Measurements from ENCODE around the gene PEX11B.

PEX11B gene

DNA sequence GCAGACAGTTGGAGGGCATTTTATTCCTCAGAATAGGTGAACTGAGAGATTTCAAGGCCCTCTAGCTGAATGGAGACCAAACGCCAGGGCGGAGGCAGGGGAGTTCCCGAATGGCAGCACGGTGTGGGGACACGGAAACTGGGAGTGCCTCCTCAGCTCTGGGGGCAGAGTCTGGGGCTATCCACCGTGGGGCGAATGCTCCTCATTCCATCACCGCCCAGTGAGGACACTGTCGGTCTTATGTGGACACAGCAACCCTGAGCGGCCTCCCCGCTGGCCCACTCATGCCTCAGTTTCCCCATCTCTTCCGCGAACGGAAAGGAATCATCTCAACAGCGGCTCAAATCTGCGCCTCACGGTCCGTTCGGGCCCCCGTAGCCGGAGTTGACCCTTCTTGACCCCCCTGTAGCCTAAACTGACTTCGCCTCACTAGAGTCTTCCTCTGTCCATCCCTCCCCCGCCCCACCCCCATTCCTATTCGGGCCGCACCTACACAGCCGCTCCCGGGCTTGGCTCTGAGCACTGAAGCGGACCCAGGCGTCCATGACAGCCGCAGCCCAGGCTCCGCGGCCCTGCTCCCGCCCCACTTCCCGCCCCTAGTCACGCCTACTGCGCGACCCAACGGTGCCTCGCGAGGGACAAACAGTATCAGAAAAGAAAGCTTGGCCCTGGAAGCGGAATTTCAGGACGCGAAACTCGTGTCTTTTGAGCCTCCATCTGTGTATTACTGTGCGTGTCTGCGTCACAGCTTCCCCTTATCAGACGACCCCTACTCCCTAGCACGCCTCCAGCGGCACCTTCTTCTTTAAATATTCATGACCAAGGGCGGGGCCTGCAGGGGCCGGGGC, at the start of gene PEX11B:
Gene PEX11B, minus strand, starts transcription at position 574 of the 848 bp plus-strand sequence. Its CDS starts 29 bp downstream, at position 545.
- peak; percentile 92 for DNase-seq

- no peak for DNase-seq
Observed at GRCh38 chr1:145967288-145967687, 48.8 kb upstream of the PEX11B start.

- no peak for DNase-seq
Observed at GRCh38 chr1:145965119-145965744, 46.7 kb upstream of the PEX11B start.

DNA sequence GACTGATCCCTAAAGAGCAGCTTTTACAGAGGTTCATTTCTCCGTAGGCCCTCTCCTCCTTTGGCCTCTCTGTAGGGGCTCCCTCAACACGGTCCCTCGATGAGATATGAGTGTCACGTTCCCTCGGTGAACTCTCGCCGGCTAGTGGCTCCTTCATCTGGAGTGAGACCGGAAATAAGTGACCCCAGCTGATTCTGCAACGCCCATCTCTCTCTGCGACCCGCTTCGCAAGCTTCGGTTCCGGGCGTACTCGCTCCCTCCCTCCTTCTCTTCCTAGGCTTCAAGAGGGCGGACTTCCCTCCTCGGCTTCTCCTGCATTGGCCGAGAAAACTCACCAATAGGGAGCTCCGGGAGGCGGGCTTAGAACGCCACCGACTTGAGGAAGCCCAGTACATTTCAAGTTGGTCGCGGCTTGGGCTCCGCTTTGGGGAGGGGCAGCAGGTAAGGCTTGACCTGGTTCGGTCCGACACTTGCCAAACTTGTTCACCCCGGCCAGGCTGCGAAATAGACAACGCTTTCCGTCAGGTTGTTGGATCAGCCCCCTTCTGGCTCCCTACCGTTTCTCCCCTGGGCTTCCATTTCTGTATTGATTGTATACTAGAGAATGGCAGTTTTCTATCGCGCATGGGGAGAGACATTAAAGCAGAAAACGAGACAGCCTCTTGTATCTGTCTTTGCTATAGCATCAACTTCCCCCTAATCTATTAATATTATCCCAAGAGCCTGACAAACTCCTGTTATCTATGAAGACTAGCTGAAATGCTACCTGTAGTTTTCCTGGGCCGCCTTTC, 46.0 kb upstream of the PEX11B start, which contains the start of the genes ANKRD34A and POLR3GL:
Gene ANKRD34A, minus strand, starts transcription at position 248 of the 791 bp plus-strand sequence. CDS start 2,816 bp downstream, outside the sequence.
Gene POLR3GL, plus strand, starts transcription at position 363 of the 791 bp plus-strand sequence. CDS start 10,176 bp downstream, outside the sequence.
- peak; percentile 88 for DNase-seq

DNA sequence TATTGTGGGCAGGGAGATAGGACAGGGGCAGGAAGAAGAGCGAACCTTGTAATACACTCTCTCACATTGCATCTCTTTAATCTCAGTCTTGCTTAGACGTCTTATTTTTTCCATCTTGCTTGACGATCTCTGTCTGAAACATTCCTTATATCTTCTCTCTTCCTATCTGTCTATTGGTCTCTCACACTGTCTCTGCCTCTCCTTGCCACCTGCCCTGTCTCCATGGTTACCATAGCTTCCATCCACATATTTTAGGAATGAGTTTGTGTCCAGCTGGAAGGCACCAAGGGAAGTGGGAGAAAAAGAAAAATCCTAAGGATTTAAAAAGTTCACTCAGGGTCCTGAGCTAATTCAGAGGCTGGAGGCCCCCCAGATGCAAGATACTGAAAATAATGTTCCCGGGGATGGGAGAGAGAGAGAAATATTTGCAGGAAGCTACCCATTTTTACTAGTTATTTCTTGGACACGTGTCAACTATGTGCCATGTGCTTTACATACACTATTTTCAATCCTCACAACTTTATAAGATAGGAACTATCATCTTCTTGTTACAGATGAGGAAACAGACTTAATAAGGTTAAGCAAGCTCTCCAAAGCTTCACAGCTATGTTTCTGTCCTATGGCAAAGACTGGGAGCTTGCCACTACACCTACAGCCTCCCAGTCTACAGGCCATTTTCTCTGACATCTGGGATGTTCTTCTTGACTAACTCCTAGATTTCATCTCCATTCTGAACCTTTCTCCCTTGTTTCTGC, 44.9 kb upstream of the PEX11B start:
- DNase-seq = no peak

DNA sequence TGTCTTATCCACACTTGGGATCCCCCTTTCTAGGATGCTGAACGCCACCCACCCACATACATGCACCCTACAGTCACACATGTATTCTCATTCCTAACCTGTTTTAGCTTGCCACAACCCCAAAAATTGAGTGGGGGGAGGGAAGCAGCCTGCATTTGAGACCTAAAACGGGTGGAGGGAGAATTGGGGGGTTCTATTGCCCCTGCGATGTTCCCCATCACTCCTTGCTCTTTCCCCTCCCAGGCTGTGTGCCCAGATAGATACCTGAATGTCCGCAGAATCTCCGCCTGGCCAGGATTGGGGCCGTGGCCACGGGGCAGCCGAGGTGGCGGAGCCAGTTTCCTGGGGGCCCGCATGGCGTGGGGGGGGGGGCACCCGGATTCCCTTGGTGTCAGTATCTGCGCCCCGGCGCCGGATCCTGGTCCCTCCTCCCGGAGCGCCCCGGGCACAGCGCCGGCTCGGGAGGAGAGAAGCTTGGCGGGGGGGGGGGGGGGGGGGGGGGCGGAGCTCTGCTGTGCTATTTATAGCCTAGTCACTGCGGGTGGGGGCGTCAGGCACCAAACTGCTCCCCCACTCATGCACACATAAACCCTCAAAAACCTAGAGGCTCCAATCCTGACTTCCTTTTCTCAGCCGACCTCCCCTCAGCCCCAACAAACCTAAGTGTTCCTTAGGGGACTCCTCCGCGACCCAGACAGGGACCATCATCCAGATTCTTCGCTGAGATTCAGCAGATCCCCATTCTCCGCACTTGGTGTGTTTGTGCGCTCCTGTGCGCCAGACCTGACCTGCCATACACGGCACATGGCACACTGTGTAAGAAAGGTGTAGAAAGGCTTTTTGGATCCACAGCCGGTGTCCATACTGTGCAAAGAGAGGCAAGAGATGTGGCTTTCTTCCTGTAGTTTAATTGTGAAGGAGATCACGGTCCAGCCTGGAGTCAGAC, 43.9 kb upstream of the PEX11B start:
- DNase-seq = peak; percentile 13

GRCh38 chr1:145961425-145962156, 43.1 kb upstream of the PEX11B start:
- DNase-seq = peak; percentile 43

DNA sequence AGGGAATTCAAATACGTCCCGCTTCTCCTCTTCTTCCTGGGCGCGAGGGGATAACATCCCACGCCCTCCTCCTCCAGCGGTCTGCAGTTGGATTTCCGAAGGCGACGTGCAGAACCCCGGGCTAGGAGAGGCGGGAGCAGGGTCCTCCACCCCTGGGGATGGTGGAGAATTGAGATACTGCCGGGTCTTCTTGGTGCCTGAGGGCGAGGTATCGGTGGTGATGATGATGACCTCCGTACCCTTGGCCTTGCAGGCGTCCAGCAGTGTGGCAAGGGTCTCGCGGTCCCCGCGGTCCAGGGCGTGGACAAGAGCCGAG, 42.5 kb upstream of the PEX11B start:
- DNase-seq = no peak

GRCh38 chr1:145960468-145961108, 42.1 kb upstream of the PEX11B start:
- peak; percentile 25 for DNase-seq

DNA sequence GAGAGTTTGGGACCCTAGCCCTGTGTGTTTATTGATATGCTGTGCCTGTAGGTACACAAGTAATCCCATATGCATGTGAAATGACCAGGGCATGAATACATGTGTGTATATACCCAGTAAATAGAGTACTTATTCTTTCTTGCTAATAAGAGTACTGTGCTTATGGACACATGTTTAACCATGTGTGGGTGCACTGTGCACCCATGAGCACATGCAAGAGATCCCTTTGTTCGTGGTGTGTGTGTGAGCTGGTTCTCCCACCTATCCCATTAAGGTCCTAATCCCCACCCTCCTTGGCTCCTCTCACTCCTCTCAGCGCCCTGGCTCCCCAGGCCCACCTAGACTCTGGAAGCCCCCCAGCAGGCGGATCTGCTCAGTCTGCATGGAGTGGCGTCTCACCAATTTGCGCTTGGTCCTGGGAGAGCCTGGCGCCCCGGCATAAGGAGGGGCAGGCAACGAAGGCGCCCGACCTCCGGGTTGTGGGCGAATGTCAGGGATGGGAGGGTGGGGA, 41.5 kb upstream of the PEX11B start:
- no peak for DNase-seq

GRCh38 chr1:145959333-145959732, 40.8 kb upstream of the PEX11B start:
- no peak for DNase-seq

- DNase-seq = no peak
Observed at GRCh38 chr1:145958734-145959133, 40.2 kb upstream of the PEX11B start.

- DNase-seq = peak; percentile 95
Observed at GRCh38 chr1:145957443-145958319, 39.2 kb upstream of the PEX11B start, which contains the start of gene LIX1L. TSS of gene LIX1L (minus strand) at chr1:145958017. CDS start at chr1:145957927, 90 bp downstream.

GRCh38 chr1:145956781-145957442, 38.4 kb upstream of the PEX11B start:
- DNase-seq = no peak

DNA sequence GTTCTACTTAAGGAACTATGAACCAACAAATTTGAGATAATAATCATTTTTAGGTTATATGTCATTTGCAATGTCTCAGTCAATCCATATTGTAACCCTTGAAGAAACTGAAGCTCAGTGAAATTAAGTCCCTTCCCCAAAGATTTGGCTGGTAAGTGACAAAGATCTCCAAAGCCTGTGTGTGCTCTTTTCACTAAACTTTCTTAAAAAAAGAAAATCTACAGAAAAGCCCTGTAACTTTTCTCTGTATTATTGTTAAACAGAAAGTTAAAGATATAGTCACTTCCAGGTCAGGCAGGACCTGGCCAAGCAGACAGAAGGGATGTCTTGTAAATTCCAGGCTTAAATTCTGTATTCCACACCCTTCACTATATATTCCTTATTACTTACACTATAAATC, 37.8 kb upstream of the PEX11B start:
- no peak for DNase-seq

- no peak for DNase-seq
Observed at GRCh38 chr1:145955436-145955835, 36.9 kb upstream of the PEX11B start.

DNA sequence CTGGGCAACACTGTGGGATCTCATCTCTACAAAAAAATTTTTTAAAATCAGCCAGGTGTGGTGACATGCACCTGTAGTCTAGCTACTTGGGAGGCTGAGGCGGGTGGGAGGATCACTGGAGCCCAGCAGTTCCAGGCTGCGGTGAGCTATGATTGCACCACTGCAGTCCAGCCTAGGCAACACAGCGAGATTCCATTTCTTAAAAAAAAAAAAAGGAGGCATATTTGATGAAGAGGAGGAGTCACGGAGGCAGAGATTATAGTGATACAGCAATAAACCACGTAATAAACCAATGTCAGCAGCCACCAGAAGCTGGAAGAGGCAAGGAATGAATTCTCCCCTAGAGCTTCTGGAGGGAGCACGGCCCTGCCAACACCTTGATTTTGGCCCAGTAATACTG, 35.3 kb upstream of the PEX11B start:
- no peak for DNase-seq

DNA sequence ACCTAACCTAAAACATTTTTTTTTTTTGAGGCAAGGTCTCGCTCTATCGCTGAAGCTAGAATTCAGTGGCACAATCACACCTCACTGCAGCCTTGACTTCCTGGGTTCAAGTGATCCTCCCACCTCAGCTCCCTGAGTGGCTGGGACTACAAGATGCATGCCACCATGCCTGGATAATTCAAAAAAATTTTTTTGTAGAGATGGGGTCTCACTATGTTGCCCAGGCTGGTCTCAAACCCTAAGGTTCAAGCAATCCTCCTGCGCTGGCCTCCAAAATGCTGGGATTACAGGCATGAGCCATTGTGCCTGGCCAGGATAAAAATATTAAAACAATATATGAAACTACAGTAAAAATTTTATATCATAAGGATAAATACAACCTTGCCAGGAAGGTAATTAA, 34.4 kb upstream of the PEX11B start:
- no peak for DNase-seq

Measured in activated CD4-positive, alpha-beta T cell treated with anti-CD3 and anti-CD28 coated beads, Interleukin-2, amount 50 U/mL, for 1 hour (primary cell).